GM23338 (cell line): ENCODE measurements around the gene ELL2. TPM values are rescaled to one million over a fixed set of nuclear protein-coding genes. Genes with fewer than 3 reads are reported as not detected.

Experiments used
- ATAC-seq: fragments of 200-7000 bp; cut with Tn5 transposase; 3 replicates; pipeline ENCODE4 v1.9.1; 2020
- DNase-seq: peaks from one replicate; pipeline ENCODE4 v3.0.0-alpha.2; 2015; ENCODE audit warnings: low spot score
- H2AFZ ChIP-seq: fragments of 200-600 bp; sonication (generic); 2 replicates; pipeline ENCODE4 v1.8.0; 2016; ENCODE audit warnings: antibody characterized with exemption, mild to moderate bottlenecking, moderate library complexity
- H3F3A ChIP-seq: fragments of 200-600 bp; sonication (generic); replicated peaks from 2 replicates; pipeline ENCODE4 v1.8.0; 2017; ENCODE audit warnings: antibody characterized with exemption, mixed run types, low read depth
- H3K27ac ChIP-seq: fragments of 200-600 bp; sonication (generic); 2 replicates; pipeline ENCODE4 v1.6.1; 2016; ENCODE audit warnings: low read depth
- H3K27me3 ChIP-seq: fragments of 200-600 bp; sonication (generic); 2 replicates; pipeline ENCODE4 v1.8.0; 2016; ENCODE audit warnings: mild to moderate bottlenecking, mixed run types, moderate library complexity; ENCODE audit not compliant: insufficient read depth
- H3K36me3 ChIP-seq: fragments of 200-600 bp; sonication (generic); 2 replicates; pipeline ENCODE4 v1.8.0; 2016; ENCODE audit warnings: mild to moderate bottlenecking; ENCODE audit not compliant: insufficient read depth
- H3K4me1 ChIP-seq: fragments of 200-600 bp; sonication (generic); 2 replicates; pipeline ENCODE4 v1.8.0; 2016; ENCODE audit warnings: mild to moderate bottlenecking, moderate library complexity; ENCODE audit not compliant: insufficient read depth
- H3K4me2 ChIP-seq: fragments of 200-600 bp; sonication (generic); 2 replicates; pipeline ENCODE4 v1.7.1; 2017; ENCODE audit warnings: mixed run types
- H3K4me3 ChIP-seq: fragments of 200-600 bp; sonication (generic); 2 replicates; pipeline ENCODE4 v1.6.1; 2016; ENCODE audit warnings: mixed run types
- H3K79me2 ChIP-seq: fragments of 200-600 bp; sonication (generic); replicated peaks from 2 replicates; pipeline ENCODE4 v1.8.0; 2017; ENCODE audit warnings: mild to moderate bottlenecking; ENCODE audit not compliant: insufficient read depth
- H3K9me2 ChIP-seq: fragments of 200-600 bp; sonication (generic); 2 replicates; pipeline ENCODE4 v1.8.0; 2017; ENCODE audit not compliant: insufficient read depth
- H4K20me1 ChIP-seq: fragments of 200-600 bp; sonication (generic); replicated peaks from 2 replicates; pipeline ENCODE4 v1.8.0; 2017; ENCODE audit warnings: mild to moderate bottlenecking; ENCODE audit not compliant: insufficient read depth
- H3K27ac Mint-ChIP-seq: 2 replicates; pipeline ENCODE4 v1.8.0; 2020; ENCODE audit warnings: inconsistent platforms, mild to moderate bottlenecking, moderate library complexity, mixed read lengths
- H3K27me3 Mint-ChIP-seq: 3 replicates; pipeline ENCODE4 v1.8.0; 2022; ENCODE audit warnings: low read depth, mild to moderate bottlenecking, moderate library complexity, mixed read lengths, inconsistent platforms; ENCODE audit not compliant: insufficient read depth, poor library complexity
- H3K36me3 Mint-ChIP-seq: 3 replicates; pipeline ENCODE4 v1.8.0; 2021; ENCODE audit warnings: low read depth, mild to moderate bottlenecking, inconsistent platforms, moderate library complexity, mixed read lengths
- H3K4me1 Mint-ChIP-seq: 3 replicates; pipeline ENCODE4 v1.8.0; 2020; ENCODE audit warnings: mild to moderate bottlenecking, inconsistent platforms, mixed read lengths
- H3K4me3 Mint-ChIP-seq: 3 replicates; pipeline ENCODE4 v1.8.0; 2021; ENCODE audit warnings: moderate library complexity, mild to moderate bottlenecking, inconsistent platforms, mixed read lengths
- H3K9me3 Mint-ChIP-seq: 3 replicates; pipeline ENCODE4 v1.8.0; 2020; ENCODE audit warnings: moderate library complexity, mild to moderate bottlenecking, inconsistent platforms, mixed read lengths
- CREB1 ChIP-seq: fragments of 250-450 bp; sonication (Bioruptor Pico); IDR thresholded peaks from 2 replicates; pipeline ENCODE4 v1.5.0; 2020; ENCODE audit warnings: low read depth, mild to moderate bottlenecking, moderate library complexity
- CTCF ChIP-seq, 2 experiments: fragments of 200-600 bp in 1 of 2; sonication (generic) in 1 of 2; conservative IDR thresholded peaks; 2 replicates each; pipeline versions ENCODE4 v1.5.1 to v1.6.1; 2016 to 2017; ENCODE audit warnings: antibody characterized with exemption in 2 of 2, low read depth in 2 of 2, mild to moderate bottlenecking in 2 of 2, moderate library complexity in 1 of 2
- ETS1 ChIP-seq: IDR thresholded peaks from 2 replicates; pipeline ENCODE4 v1.6.1; 2016; ENCODE audit warnings: antibody characterized with exemption
- EZH2 ChIP-seq: fragments of 200-600 bp; sonication (generic); IDR thresholded peaks from one replicate; pipeline ENCODE4 v1.8.0; 2017; ENCODE audit warnings: antibody characterized with exemption, mild to moderate bottlenecking, low read depth; ENCODE audit not compliant: unreplicated experiment
- EZH2phosphoT487 ChIP-seq: fragments of 200-600 bp; sonication (generic); IDR thresholded peaks from one replicate; pipeline ENCODE4 v1.8.1; 2018; ENCODE audit warnings: antibody characterized with exemption; ENCODE audit not compliant: unreplicated experiment
- JUNB ChIP-seq: IDR thresholded peaks from one replicate; pipeline ENCODE4 v1.6.1; 2016; ENCODE audit warnings: antibody characterized with exemption; ENCODE audit not compliant: unreplicated experiment
- NANOG ChIP-seq: IDR thresholded peaks from 2 replicates; pipeline ENCODE4 v1.6.1; 2016; ENCODE audit warnings: antibody characterized with exemption, borderline replicate concordance
- POLR2AphosphoS5 ChIP-seq: IDR thresholded peaks from 2 replicates; pipeline ENCODE4 v1.6.1; 2016; ENCODE audit warnings: antibody characterized with exemption, low read depth
- REST ChIP-seq: IDR thresholded peaks from one replicate; pipeline ENCODE4 v1.6.1; 2018; ENCODE audit warnings: antibody characterized with exemption; ENCODE audit not compliant: unreplicated experiment
- STAT1 ChIP-seq: IDR thresholded peaks from one replicate; pipeline ENCODE4 v1.6.1; 2016; ENCODE audit warnings: antibody characterized with exemption; ENCODE audit not compliant: unreplicated experiment
- ZNF114 ChIP-seq: fragments of 250-450 bp; sonication (Bioruptor Pico); IDR thresholded peaks from 2 replicates; pipeline ENCODE4 v1.5.0; 2020; ENCODE audit warnings: mild to moderate bottlenecking, moderate library complexity
- ZNF331 ChIP-seq: fragments of 250-450 bp; sonication (Bioruptor Pico); IDR thresholded peaks from 2 replicates; pipeline ENCODE4 v1.5.0; 2020; ENCODE audit warnings: low read depth, mild to moderate bottlenecking, moderate library complexity
- ZNF462 ChIP-seq: fragments of 250-450 bp; sonication (Bioruptor Pico); IDR thresholded peaks from 2 replicates; pipeline ENCODE4 v1.5.0; 2020; ENCODE audit warnings: mild to moderate bottlenecking, moderate library complexity
- polyA plus RNA-seq: library from polyadenylated mRNA; unstranded; fragments of >200 nt; fragmentation: Nextera tagmentation; extraction: Ambion mirVana; gene quantifications from 2 replicates; pipeline ENCODE4 v1.2.1, GENCODE V29; 2016
- total RNA-seq: library from RNA; depleted of rRNA; stranded (reverse); fragments of >200 nt; shearing (Covaris generic); gene quantifications from 2 replicates; pipeline ENCODE4 v1.2.3, GENCODE V29; 2014

ELL2 gene
- total and polyA plus RNA-seq, 2 experiments from 2014 or later, result 7.4 to 32.6 TPM

- Histone ChIP-seq H4K20me1 (no peaks in the 10 kb centered on the region), H3F3A (no peaks in the 10 kb centered on the region), H3K79me2 (no peaks in the 10 kb centered on the region), H3K27me3 (no peaks in the 10 kb centered on the region), H3K4me1 (peaks cover 10% of the 10 kb centered on the region), H3K9me2 (no peaks in the 10 kb centered on the region), H3K4me3 (no peak overlapping the region), H2AFZ (no peak overlapping the region), H3K4me2 (no peak overlapping the region), H3K36me3 (no peaks in the 10 kb centered on the region), H3K27ac (no peak overlapping the region)
- H3K36me3 Mint-ChIP-seq, result no peaks in the 10 kb centered on the region
- TF ChIP-seq STAT1 (no peak), EZH2phosphoT487 (no peak), ZNF331 (CRISPR knock-in tag) (no peak), JUNB (no peak), EZH2 (no peak), CREB1 (no peak), CTCF (conservative IDR thresholded peaks at IDR 0.05; ENCODE audit: low read depth in 2 of 2) (no peak), ETS1 (no peak), POLR2AphosphoS5 (no peak), NANOG (no peak), ZNF462 (no peak), REST (no peak), ZNF114 (CRISPR knock-in tag) (no peak)
- H3K27me3 Mint-ChIP-seq, result no peaks in the 10 kb centered on the region
- DNase-seq, result no peak
- H3K4me1 Mint-ChIP-seq, result peaks cover 13% of the 10 kb centered on the region
- no peak overlapping the region for H3K4me3 Mint-ChIP-seq
- H3K27ac Mint-ChIP-seq, result no peak overlapping the region
- no peaks in the 10 kb centered on the region for H3K9me3 Mint-ChIP-seq
- no peak for ATAC-seq
Observed at GRCh38 chr5:95904827-95905226, 56.8 kb downstream of the ELL2 start.
